HL-60/S4 treated with retinoic acid at 250 ng/mL for 4 days and 3 days (cell line): ENCODE measurements around the gene LUC7L.

Source experiments
- in situ Hi-C: fragments of 300-500 bp; cut with MboI; formaldehyde crosslinking; loops from 2 replicates; pipeline ENCODE4 v1.7.0; 2022; ENCODE audit warnings: low sequenced_read_pairs

Gene LUC7L

GRCh38 chr16:149024-149660 is 80.1 kb downstream of the LUC7L start:
- in situ Hi-C loops, result no loop called here

GRCh38 chr16:146646-147045 is 82.6 kb downstream of the LUC7L start:
- in situ Hi-C loops, result no loop called here

- in situ Hi-C loops, result no loop called here
These were observed 84.4 kb downstream of the LUC7L start for GRCh38 chr16:144797-145252.

GRCh38 chr16:143456-143855 is 85.8 kb downstream of the LUC7L start:
- in situ Hi-C loops, result no loop called here

GRCh38 chr16:143047-143446 is 86.2 kb downstream of the LUC7L start:
- in situ Hi-C loops, result no loop called here

- in situ Hi-C loops, result no loop called here
These were observed 86.8 kb downstream of the LUC7L start for GRCh38 chr16:142405-142967.

GRCh38 chr16:140175-140857 is 88.9 kb downstream of the LUC7L start:
- in situ Hi-C loops, result no loop called here
